Calu3 (cell line): Measurements from ENCODE around the gene ADAMTS4. TPM values are rescaled to one million over a fixed set of nuclear protein-coding genes. Genes with fewer than 3 reads are reported as not detected.

ENCODE experiments used
- BruUV-seq: library from RNA; stranded (reverse); fragments of 400-500 nt; replicated peaks from 2 replicates; lab custom pipeline; 2021; lab: Mats Ljungman, UMichigan
- CTCF ChIA-PET: fragments of 300-600 bp; sonication (Branson Sonifier 250); formaldehyde crosslinking; loops from one replicate; lab custom pipeline; 2022; ENCODE audit warnings: antibody characterized with exemption; lab: Charles Lee
- DNase-seq: peaks from one replicate; pipeline ENCODE4 v3.0.0; 2022
- H3K27ac Mint-ChIP-seq: one replicate; pipeline ENCODE4 v1.8.0; 2022; ENCODE audit warnings: mixed read lengths; ENCODE audit not compliant: unreplicated experiment
- H3K27me3 Mint-ChIP-seq: one replicate; pipeline ENCODE4 v1.8.0; 2022; ENCODE audit warnings: mixed read lengths; ENCODE audit not compliant: unreplicated experiment
- H3K36me3 Mint-ChIP-seq: one replicate; pipeline ENCODE4 v1.8.0; 2022; ENCODE audit warnings: mild to moderate bottlenecking, moderate library complexity, mixed read lengths; ENCODE audit not compliant: insufficient read depth, unreplicated experiment
- H3K4me1 Mint-ChIP-seq: one replicate; pipeline ENCODE4 v1.8.0; 2022; ENCODE audit warnings: mild to moderate bottlenecking, low read depth, mixed read lengths; ENCODE audit not compliant: unreplicated experiment
- H3K4me3 Mint-ChIP-seq: one replicate; pipeline ENCODE4 v1.8.0; 2022; ENCODE audit warnings: mild to moderate bottlenecking, low read depth, moderate library complexity, mixed read lengths; ENCODE audit not compliant: unreplicated experiment
- H3K9me3 Mint-ChIP-seq: one replicate; pipeline ENCODE4 v1.8.0; 2022; ENCODE audit warnings: low read depth, mixed read lengths; ENCODE audit not compliant: unreplicated experiment
- CTCF ChIP-seq: fragments of 200-600 bp; IDR thresholded peaks from one replicate; pipeline ENCODE4 v1.8.0; 2022; ENCODE audit warnings: antibody characterized with exemption; ENCODE audit not compliant: unreplicated experiment
- intact Hi-C: fragments of 100-400 bp; cut with micrococcal nuclease; formaldehyde crosslinking; loops from one replicate; pipeline ENCODE4 v1.10.0; 2022; ENCODE audit not compliant: unreplicated experiment
- total RNA-seq: library from RNA; stranded (reverse); gene quantifications from 2 replicates; pipeline ENCODE4 v1.2.3, GENCODE V29; 2022

ADAMTS4 gene
- total RNA-seq, 1 experiment from 2014 or later, result not detected

- peaks cover 56% of the 10 kb centered on the region for H3K36me3 Mint-ChIP-seq
- H3K4me1 Mint-ChIP-seq, result peaks cover 13% of the 10 kb centered on the region
- no peaks in the 10 kb centered on the region for H3K27me3 Mint-ChIP-seq
- CTCF ChIA-PET, result no interaction called here
- no peak overlapping the region for H3K4me3 Mint-ChIP-seq
- intact Hi-C loops, result no loop called here
- H3K9me3 Mint-ChIP-seq, result no peaks in the 10 kb centered on the region
- DNase-seq, result no peak
- TSS peak; percentile 2 for BruUV-seq
- TF ChIP-seq CTCF, result no peak
- H3K27ac Mint-ChIP-seq, result no peak overlapping the region
Measured at GRCh38 chr1:161171696-161172095, 27.2 kb downstream of the ADAMTS4 start.

- no peaks in the 10 kb centered on the region for H3K27me3 Mint-ChIP-seq
- H3K36me3 Mint-ChIP-seq, result peaks cover 56% of the 10 kb centered on the region
- no peaks in the 10 kb centered on the region for H3K9me3 Mint-ChIP-seq
- H3K4me3 Mint-ChIP-seq, result no peak overlapping the region
- H3K4me1 Mint-ChIP-seq, result peaks cover 8% of the 10 kb centered on the region
- DNase-seq, result no peak
- peak; percentile 13 for TF ChIP-seq CTCF
- BruUV-seq, result no TSS peak
- CTCF ChIA-PET, result no interaction called here
- no peak overlapping the region for H3K27ac Mint-ChIP-seq
- intact Hi-C loops, result no loop called here
Measured at GRCh38 chr1:161171191-161171590, 27.7 kb downstream of the ADAMTS4 start.

DNA sequence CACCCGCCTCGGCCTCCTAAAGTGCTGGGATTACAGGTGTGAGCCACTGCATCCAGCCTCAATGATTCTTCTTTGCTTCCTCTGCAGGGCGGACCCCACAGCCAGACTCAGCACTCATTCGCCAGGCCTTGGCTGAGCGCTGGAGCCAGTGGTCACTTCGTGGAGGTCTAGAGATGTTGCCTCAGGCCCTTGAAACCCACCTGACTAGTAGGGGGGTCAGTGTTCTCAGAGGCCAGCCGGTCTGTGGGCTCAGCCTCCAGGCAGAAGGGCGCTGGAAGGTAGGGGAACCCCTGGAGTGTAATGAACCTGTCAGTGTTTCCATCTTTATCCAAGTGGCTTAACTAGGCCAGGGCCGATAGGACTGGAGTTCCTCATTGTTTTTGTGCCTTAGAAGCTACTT, 29.9 kb downstream of the ADAMTS4 start:
- no TSS peak for BruUV-seq
- no peak for DNase-seq
- no peaks in the 10 kb centered on the region for H3K27me3 Mint-ChIP-seq
- no peaks in the 10 kb centered on the region for H3K9me3 Mint-ChIP-seq
- H3K27ac Mint-ChIP-seq, result no peak overlapping the region
- CTCF ChIA-PET, result interaction anchor here (0.7 kb wide), 1 partner anchor 145 kb away, joined by 3 read pairs; the partner anchor contains the start of gene SDHC
- peaks cover 72% of the 10 kb centered on the region for H3K36me3 Mint-ChIP-seq
- intact Hi-C loops, result no loop called here
- TF ChIP-seq CTCF, result no peak
- H3K4me3 Mint-ChIP-seq, result no peak overlapping the region
- H3K4me1 Mint-ChIP-seq, result no peaks in the 10 kb centered on the region

DNA sequence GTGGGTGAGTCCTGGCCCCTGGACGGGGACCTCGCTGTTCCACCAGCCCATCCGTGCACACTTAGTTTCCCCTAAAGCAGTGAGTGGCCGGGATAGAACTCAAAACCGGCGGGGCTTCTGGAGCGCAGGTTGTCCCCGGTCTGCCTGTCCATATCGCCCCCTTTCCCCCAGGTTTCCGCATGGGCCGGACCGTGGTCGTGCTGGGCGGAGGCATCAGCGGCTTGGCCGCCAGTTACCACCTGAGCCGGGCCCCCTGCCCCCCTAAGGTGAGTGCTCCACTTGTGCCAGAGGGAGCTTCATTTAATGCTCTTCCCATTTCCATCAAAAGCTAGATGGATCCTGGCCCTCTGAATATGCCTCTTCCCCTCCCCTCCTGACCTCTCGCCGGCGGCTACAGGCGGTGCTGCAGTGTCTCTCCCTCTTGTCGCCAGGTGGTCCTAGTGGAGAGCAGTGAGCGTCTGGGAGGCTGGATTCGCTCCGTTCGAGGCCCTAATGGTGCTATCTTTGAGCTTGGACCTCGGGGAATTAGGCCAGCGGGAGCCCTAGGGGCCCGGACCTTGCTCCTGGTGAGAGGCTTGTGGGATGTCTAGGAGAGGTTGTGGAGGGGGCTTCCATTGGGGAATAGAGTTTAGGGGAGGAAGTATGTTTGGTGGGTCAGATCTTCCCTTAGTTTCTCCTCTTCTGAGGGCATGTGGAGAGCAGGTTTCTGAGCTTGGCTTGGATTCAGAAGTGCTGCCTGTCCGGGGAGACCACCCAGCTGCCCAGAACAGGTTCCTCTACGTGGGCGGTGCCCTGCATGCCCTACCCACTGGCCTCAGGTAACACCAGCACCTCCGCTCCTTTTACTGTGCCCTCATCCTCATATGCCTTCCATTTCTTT, 31.9 kb downstream of the ADAMTS4 start:
- H3K4me1 Mint-ChIP-seq, result no peaks in the 10 kb centered on the region
- intact Hi-C loops, result no loop called here
- peak overlapping the region; percentile 94 for H3K27ac Mint-ChIP-seq
- peak overlapping the region; percentile 93 for H3K4me3 Mint-ChIP-seq
- CTCF ChIA-PET, result interaction anchor here (0.5 to 1.3 kb wide), 9 partner anchors 9 to 1473 kb away, joined by 3 to 12 read pairs (median 3); partner anchors contain the start of genes TOMM40L and UFC1
- no peak for TF ChIP-seq CTCF
- peak; percentile 31 for DNase-seq
- H3K36me3 Mint-ChIP-seq, result peaks cover 73% of the 10 kb centered on the region
- H3K27me3 Mint-ChIP-seq, result no peaks in the 10 kb centered on the region
- BruUV-seq, result no TSS peak
- H3K9me3 Mint-ChIP-seq, result no peaks in the 10 kb centered on the region
